RWPE2 (cell line): Measurements from ENCODE around the gene TRANK1.

Source experiments
- ATAC-seq: fragments of 200-7000 bp; cut with Tn5 transposase; 3 replicates; pipeline ENCODE4 v1.9.1; 2021; ENCODE audit warnings: low read depth
- DNase-seq: peaks from one replicate; pipeline ENCODE4 v3.0.0-alpha.2; 2020; ENCODE audit warnings: low spot score
- H3K27ac ChIP-seq: fragments of 450-650 bp; 2 replicates; pipeline ENCODE4 v1.5.1; 2017; ENCODE audit warnings: mild to moderate bottlenecking; ENCODE audit not compliant: poor library complexity, severe bottlenecking
- H3K27me3 ChIP-seq: fragments of 250-450 bp; sonication (Bioruptor Pico); 2 replicates; pipeline ENCODE4 v1.5.1; 2021; ENCODE audit warnings: mild to moderate bottlenecking, moderate library complexity; ENCODE audit not compliant: insufficient read depth, poor library complexity, severe bottlenecking
- H3K36me3 ChIP-seq: fragments of 250-450 bp; sonication (Bioruptor Pico); 2 replicates; pipeline ENCODE4 v1.5.1; 2020; ENCODE audit warnings: low read depth, mild to moderate bottlenecking, moderate library complexity
- H3K4me1 ChIP-seq: fragments of 250-450 bp; sonication (Bioruptor Pico); 2 replicates; pipeline ENCODE4 v1.5.1; 2021; ENCODE audit warnings: mild to moderate bottlenecking, moderate library complexity; ENCODE audit not compliant: insufficient read depth, poor library complexity, severe bottlenecking
- H3K4me3 ChIP-seq: fragments of 250-450 bp; sonication (Bioruptor Pico); 2 replicates; pipeline ENCODE4 v1.5.1; 2021; ENCODE audit warnings: mild to moderate bottlenecking, moderate library complexity; ENCODE audit not compliant: severe bottlenecking
- H3K9me3 ChIP-seq: fragments of 250-450 bp; sonication (Bioruptor Pico); 2 replicates; pipeline ENCODE4 v1.5.1; 2021; ENCODE audit warnings: mild to moderate bottlenecking, moderate library complexity; ENCODE audit not compliant: severe bottlenecking
- CTCF ChIP-seq: fragments of 450-650 bp; IDR thresholded peaks from one replicate; pipeline ENCODE4 v1.5.1; 2017; ENCODE audit warnings: mild to moderate bottlenecking, moderate library complexity; ENCODE audit not compliant: poor library complexity, severe bottlenecking

TRANK1 gene

GRCh38 chr3:36909666-36910065 is 35.2 kb downstream of the TRANK1 start:
- Histone ChIP-seq H3K27ac (peak overlapping the region; percentile 53), H3K9me3 (no peaks in the 10 kb centered on the region), H3K27me3 (no peaks in the 10 kb centered on the region), H3K36me3 (no peaks in the 10 kb centered on the region), H3K4me1 (peaks cover 13% of the 10 kb centered on the region), H3K4me3 (no peak overlapping the region)
- DNase-seq (no peak), ATAC-seq (peak; percentile 64)
- TF ChIP-seq CTCF = no peak

- H3K27ac ChIP-seq = peak overlapping the region; percentile 53
- H3K27me3 ChIP-seq = no peaks in the 10 kb centered on the region
- TF ChIP-seq CTCF = no peak
- no peaks in the 10 kb centered on the region for H3K36me3 ChIP-seq
- H3K4me3 ChIP-seq = no peak overlapping the region
- no peak for DNase-seq
- H3K9me3 ChIP-seq = no peaks in the 10 kb centered on the region
- H3K4me1 ChIP-seq = peaks cover 13% of the 10 kb centered on the region
- ATAC-seq = no peak
Observed at GRCh38 chr3:36909181-36909580, 35.7 kb downstream of the TRANK1 start.

GRCh38 chr3:36908647-36909180 is 36.1 kb downstream of the TRANK1 start:
- ATAC-seq (no peak), DNase-seq (no peak)
- no peaks in the 10 kb centered on the region for H3K27me3 ChIP-seq
- no peaks in the 10 kb centered on the region for H3K9me3 ChIP-seq
- TF ChIP-seq CTCF = no peak
- H3K27ac ChIP-seq = peak overlapping the region; percentile 53
- peaks cover 13% of the 10 kb centered on the region for H3K4me1 ChIP-seq
- no peaks in the 10 kb centered on the region for H3K36me3 ChIP-seq
- H3K4me3 ChIP-seq = peak overlapping the region; percentile 17

GRCh38 chr3:36907911-36908646 is 36.8 kb downstream of the TRANK1 start:
- DNase-seq = no peak
- Histone ChIP-seq H3K4me1 (peaks cover 13% of the 10 kb centered on the region), H3K27ac (peak overlapping the region; percentile 53)

More at GRCh38 chr3:36907911-36908646, 36.8 kb downstream of the TRANK1 start:
- no peaks in the 10 kb centered on the region for H3K27me3 ChIP-seq
- peak overlapping the region; percentile 17 for H3K4me3 ChIP-seq
- no peak for TF ChIP-seq CTCF
- no peaks in the 10 kb centered on the region for H3K9me3 ChIP-seq
- ATAC-seq = peak; percentile 47
- H3K36me3 ChIP-seq = no peaks in the 10 kb centered on the region
